H4 (cell line): Measurements from ENCODE around the gene ZNF816. TPM values are rescaled to one million over a fixed set of nuclear protein-coding genes. Genes with fewer than 3 reads are reported as not detected.
"Not testable (repeated sequence)": the region's sequence is repeated elsewhere in the genome, so short reads cannot be mapped to it uniquely, and the experiment has no call there.

ENCODE experiments used
- DNase-seq: peaks from one replicate; pipeline ENCODE4 v3.0.0-alpha.2; 2015; ENCODE audit warnings: low spot score
- total RNA-seq: library from RNA; depleted of rRNA; stranded (reverse); fragments of >200 nt; shearing (Covaris generic); gene quantifications from 2 replicates; pipeline ENCODE4 v1.2.3, GENCODE V29; 2014; rRNA removed

The ZNF816 gene
- total RNA-seq, result 15.5 and 17.1 TPM in 2 replicates

DNA sequence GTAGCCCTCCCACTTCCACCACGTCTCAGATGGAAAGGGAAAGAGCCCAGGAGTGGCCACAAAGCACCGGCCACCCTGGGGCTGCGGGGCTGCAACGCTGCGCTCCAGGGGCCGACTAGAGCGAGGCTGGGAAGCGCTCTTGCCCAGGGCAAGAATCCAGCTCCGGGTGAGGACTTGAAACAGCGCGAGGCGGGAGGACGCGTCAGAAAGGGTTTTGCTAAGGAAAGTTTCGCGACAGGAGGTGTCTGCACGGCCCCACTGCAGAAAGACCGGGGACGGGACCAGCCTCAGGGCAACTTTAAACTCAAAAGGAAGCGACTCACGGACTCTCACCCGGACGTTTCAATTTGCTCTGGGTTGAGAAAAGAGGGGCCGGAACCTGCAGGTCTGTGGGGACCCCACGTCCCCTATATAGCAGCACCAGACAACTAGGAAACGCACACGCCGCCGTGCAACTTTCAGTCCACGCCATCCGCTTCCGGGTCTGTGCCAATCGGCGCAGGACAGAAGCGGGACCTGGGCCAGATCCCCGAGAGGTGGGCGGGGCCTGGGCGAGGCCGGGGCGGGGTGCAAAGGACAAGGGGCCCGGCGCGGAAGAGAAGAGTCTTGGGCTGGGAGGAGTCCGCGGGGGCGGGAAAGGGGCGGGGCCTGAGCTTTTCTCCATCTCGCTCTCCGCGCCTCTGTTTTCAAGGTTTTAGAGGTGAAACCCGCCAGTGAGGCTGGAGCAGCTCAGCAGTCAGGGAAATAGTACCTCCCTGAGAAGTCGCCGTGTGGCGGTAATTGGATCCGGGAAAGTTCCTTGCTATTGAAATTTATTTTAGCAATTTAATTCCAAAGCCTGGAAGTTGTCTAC lies at the start of gene ZNF816:
ZNF816 (minus strand) TSS at position 488 of the 853 bp plus-strand sequence. CDS start 6,792 bp downstream, outside the sequence.
- DNase-seq, result peak; percentile 94

DNA sequence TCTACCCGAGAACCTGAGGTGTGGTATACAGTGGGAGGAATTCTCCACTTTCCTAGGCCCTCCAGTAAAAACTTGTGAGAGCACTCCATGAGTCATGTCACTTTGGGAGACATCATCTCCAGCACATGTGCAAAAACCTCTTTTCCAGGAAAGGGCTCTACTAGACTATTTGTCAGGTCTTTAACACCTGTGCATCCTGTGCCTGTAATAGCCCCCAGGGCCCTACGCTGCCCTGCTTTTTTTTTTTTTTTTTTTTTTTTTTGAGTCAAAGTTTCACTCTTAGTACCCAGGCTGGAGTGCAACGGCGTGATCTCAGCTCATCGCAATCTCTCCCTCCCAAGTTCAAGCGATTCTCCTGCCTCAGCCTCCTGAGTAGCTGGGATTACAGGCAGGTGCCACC lies 49.3 kb upstream of the ZNF816 start:
- DNase-seq, result no peak

DNA sequence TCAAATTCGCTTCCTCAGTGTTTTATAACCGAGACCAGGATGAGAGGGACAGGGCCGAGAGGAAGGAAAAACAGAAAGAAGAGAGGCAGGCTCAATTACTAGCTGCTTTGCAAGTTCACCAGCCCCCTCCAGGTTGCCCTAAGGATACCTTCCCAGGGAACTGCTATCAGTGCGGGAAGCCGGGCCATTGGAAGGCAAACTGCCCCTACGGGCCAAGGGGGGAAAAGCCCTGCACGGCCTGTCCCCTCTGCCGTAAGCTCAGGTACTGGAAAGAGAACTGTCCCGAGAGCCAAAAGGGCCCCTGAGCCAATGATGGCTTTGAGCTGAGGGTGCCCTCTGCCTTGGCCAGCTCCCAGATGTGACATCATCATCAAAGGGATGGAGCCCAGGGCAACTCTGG lies 47.8 kb upstream of the ZNF816 start:
- no peak for DNase-seq

DNA sequence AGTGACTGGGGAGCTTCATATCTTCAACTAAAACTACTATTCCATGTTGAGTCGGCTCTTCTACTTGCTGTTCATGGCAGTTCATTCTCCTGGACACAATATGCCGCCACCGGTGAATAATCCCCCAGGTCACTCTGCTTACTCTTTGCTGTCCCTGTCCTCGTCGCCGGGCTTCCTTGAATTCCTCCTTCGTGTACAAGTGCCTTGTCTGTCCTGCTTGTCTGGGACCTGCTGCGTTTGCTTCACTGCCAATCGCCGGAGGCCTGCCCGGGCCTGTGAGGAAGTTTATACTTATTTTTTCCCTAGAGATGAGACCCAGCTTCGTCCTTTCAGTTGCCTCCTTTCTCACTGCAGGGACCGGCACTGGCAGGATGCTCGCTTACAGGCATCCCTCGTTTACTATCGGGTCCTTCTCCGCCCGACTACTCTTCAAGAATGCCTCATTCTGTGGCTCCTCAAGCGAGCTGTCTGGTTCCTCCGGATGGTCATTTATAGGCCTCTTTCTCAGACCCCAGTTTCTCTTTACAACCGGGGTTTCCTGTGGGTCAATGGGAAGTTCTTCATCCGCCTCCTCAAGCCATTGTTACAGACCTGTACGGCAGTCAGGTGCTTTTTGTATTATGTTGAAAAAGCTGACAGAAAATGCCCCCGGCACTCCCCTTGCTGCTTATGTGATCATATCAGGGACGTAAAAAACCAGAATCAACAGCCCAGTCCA lies 45.5 kb upstream of the ZNF816 start:
- DNase-seq, result no peak

DNA sequence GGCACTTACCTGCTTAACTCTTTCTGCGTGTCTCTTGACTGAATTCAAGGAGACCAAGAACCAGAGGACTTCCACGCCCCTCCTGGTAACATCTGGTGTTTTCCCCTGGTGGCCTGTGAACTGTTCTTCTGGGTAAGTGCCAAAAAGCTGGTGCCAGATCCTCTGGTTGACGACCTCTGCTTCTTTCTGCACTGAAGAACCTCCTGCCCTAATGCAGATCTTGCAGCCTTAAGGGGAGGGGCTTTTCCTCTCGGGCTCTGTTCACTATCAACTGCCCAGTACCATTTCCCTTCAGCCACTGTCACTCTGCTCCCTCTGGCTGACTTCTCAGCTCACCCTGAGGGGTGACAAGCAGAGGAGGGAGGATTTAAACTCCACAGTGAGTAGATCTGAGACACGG lies 44.9 kb upstream of the ZNF816 start:
- no peak for DNase-seq

- DNase-seq, result no peak
These were observed 44.5 kb upstream of the ZNF816 start for GRCh38 chr19:53007200-53007599.

GRCh38 chr19:53004242-53004641 lies 41.6 kb upstream of the ZNF816 start:
- DNase-seq, result peak; percentile 54

GRCh38 chr19:53002479-53002878 lies 39.8 kb upstream of the ZNF816 start:
- no peak for DNase-seq

GRCh38 chr19:52997975-52998374 lies 35.3 kb upstream of the ZNF816 start:
- DNase-seq, result no peak

- DNase-seq, result no peak
These were observed 33.0 kb upstream of the ZNF816 start for GRCh38 chr19:52995711-52996110.

- DNase-seq, result peak; percentile 61
These were observed 30.9 kb upstream of the ZNF816 start for GRCh38 chr19:52993342-52994178.

DNA sequence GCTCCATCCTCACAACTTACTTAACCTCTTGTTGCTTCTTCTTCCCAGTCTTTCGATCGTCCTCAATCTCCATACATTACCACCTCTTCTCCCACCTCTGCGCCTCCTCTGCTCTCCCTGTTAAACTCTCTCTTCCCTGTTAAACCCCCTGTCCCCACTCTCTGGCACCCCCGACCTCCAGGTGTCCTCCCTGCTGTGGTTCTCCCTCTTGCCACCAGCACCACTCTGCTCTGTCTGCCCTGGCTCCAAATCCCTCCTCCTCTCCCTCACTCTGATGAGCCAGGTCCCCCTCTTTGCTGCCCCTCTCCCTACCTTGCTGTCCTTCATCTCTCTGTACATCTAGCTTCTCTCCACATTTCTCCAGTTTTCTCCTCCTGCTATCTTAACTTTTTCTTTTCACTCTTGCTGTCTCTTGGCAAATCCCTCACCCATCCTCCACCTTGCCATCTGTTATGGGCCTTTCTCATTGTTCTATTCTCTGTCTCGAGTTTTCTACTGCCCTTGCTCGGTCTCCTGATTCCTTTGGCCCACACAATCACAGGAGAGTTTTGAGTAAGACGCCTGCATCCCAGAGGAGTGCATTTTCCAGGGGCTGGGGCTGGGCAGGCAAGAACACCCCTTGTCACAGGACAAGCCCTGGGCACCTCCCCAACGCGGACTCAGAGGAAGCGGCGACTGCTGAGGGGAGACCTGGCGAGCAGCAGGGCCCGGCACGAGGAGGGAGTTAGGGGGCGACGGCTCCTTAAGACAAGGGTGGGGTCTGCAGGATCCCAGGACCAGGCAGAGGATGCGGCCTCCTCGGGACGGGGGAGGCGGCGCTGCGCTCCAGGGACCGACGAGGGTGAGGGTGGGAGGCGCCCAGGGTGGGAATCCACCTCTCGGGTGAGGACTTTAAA lies 29.7 kb upstream of the ZNF816 start:
- DNase-seq, result no peak

- peak; percentile 92 for DNase-seq
These were observed 28.8 kb upstream of the ZNF816 start for GRCh38 chr19:52991484-52991883.

DNA sequence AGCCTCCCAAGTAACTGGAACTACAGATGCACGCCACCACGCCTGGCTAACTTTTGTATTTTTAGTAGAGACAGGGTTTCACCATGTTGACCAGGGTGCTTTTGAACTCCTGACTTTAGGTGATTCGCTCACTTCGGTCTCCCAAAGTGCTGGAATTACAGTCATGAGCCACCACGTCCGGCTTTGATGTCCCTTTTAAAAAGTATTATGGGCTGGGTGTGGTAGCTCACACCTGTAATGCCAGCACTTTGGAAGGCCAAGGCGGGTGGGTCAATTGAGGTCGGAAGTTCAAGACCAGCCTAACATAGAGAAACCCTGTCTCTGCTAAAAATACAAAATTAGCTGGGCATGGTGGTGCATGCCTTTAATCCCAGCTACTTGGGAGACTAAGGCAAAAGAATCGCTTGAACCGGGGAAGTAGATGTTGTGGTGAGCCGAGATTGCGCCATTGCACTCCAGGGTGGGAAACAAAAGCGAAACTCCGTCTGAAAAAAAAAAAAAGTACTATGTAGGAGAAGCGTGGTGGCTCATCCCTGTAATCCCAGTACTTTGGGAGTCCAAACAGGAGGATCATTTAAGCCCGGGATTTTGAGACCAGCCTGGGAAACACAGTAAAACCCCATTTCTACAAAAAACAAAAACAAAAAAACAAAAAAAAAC lies 28.2 kb upstream of the ZNF816 start:
- DNase-seq, result peak; percentile 86

- DNase-seq, result no peak
These were observed 25.8 kb upstream of the ZNF816 start for GRCh38 chr19:52988506-52988905.

DNA sequence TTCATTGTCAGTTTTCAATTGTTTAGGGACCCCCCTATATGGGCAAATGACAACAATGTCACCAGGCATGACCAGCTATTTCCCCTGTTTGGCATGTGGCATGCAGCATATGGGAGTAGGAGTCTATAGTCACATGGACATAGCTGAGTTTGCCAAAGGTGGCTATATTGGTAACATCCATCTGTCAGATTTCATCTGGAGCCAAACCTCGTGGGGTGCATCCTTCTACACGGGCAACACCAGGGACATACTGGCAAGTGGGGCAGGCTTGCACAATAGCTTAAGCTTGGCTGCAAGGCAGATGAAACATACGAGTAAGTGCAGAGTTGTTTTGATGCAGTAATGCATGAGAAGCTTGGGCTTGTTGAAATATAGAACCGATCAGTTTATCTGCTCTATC lies 24.5 kb upstream of the ZNF816 start:
- no peak for DNase-seq

- not testable (repeated sequence) for DNase-seq
These were observed 20.5 kb upstream of the ZNF816 start for GRCh38 chr19:52983167-52983566.

- DNase-seq, result no peak
These were observed 18.6 kb upstream of the ZNF816 start for GRCh38 chr19:52981329-52981728.

- DNase-seq, result no peak
These were observed 5.1 kb upstream of the ZNF816 start for GRCh38 chr19:52967772-52968171.

DNA sequence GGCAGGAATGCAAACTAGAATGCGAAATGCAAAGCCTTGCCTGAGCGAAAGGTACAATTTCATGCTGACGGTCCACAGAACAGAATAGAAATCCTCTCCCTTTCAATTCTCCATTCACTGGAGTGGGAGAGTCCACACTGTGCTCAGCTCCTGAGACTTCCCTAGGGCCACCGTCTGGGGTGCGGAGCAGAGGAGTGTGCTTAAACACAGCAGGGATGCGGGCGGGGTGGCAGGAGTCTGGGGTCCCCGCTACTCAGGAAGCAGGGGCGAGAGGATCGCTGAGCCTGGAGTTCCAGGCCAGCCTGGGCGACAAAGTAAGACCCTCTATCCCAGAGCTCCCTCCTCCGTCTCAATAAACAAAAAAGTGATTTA lies 552 bp upstream of the ZNF816 start:
- DNase-seq, result no peak

DNA sequence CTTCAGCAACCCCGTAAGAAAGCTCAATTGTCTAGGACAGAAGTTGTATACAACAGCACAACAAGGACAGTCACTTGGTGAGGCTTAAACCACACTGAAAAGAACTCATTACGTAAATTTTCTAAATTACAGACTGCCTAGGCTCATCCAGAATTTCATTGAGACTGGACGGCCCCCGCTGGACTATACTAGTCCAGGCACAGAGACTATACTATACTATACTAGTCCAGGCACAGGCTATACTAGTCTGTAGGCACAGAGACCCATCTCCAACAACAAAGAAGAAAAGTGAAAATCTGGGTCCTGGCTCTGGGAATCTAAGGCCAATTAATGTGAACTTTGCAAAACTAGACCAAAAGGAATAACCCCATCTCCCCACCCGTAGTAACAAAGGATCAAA lies 700 bp downstream of the ZNF816 start:
- no peak for DNase-seq
